ENCODE measurements around the gene DPYD. TPM values are rescaled to one million over a fixed set of nuclear protein-coding genes. Genes with fewer than 3 reads are reported as not detected.

DPYD gene
- total RNA-seq, 1 experiment from 2014 or later: 7.0 TPM

- H3K4me3 Mint-ChIP-seq (ENCODE audit: unreplicated experiment): no peak overlapping the region
- TF ChIP-seq CTCF (IDR thresholded peaks at IDR 0.05; ENCODE audit: insufficient read depth in 1 of 2, low read depth in 1 of 2, low read length in 1 of 2, severe bottlenecking in 1 of 2, unreplicated experiment in 1 of 2): no peak
- no peak overlapping the region for H3K27ac Mint-ChIP-seq (ENCODE audit: unreplicated experiment)
- Histone ChIP-seq H3K9me3 (no peaks in the 10 kb centered on the region), H3K4me3 (ENCODE audit: low read depth, low read length) (no peak overlapping the region), H3K27me3 (replicated peaks; ENCODE audit: control insufficient read depth, insufficient read depth, low read length) (no peaks in the 10 kb centered on the region), H3K36me3 (ENCODE audit: control insufficient read depth, insufficient read depth, low read length) (no peaks in the 10 kb centered on the region), H3K4me1 (no peaks in the 10 kb centered on the region)
- DNase-seq: no peak
- no peaks in the 10 kb centered on the region for H3K9me3 Mint-ChIP-seq (ENCODE audit: unreplicated experiment)
- BruUV-seq (replicated peaks): no TSS peak
- H3K36me3 Mint-ChIP-seq (ENCODE audit: insufficient read depth, unreplicated experiment): no peaks in the 10 kb centered on the region
- intact Hi-C loops (cut with micrococcal nuclease; ENCODE audit: unreplicated experiment): no loop called here
- CTCF ChIA-PET: no interaction called here
- peaks cover 18% of the 10 kb centered on the region for H3K4me1 Mint-ChIP-seq (ENCODE audit: low read depth, unreplicated experiment)
- POLR2A ChIA-PET: no interaction called here
- no peaks in the 10 kb centered on the region for H3K27me3 Mint-ChIP-seq (ENCODE audit: insufficient read depth, unreplicated experiment)
Measured at GRCh38 chr1:97500760-97501159, 420.1 kb downstream of the DPYD start.

DNA sequence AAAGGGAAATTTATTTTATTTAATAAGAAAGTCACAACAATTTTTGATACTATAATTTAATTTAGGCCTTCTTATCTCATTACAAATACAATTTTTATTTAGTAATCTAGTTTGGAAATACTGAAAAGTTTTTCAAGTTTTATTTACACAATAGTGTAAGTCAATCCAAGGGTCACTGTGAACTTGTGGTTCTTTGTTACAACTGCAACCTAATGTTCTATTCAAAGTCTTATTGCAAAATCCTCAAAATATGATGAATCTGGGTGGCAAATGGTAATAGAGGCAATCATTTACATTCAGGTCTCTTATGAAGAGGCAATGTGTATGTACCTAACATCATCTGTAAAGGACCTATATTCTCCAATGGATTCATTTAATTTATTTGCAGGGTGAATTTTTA, 421.2 kb downstream of the DPYD start:
- no peaks in the 10 kb centered on the region for H3K36me3 ChIP-seq (ENCODE audit: control insufficient read depth, insufficient read depth, low read length)
- TF ChIP-seq CTCF (IDR thresholded peaks at IDR 0.05; ENCODE audit: insufficient read depth in 1 of 2, low read depth in 1 of 2, low read length in 1 of 2, severe bottlenecking in 1 of 2, unreplicated experiment in 1 of 2): no peak
- no peaks in the 10 kb centered on the region for H3K4me1 ChIP-seq
- H3K27me3 ChIP-seq (replicated peaks; ENCODE audit: control insufficient read depth, insufficient read depth, low read length): no peaks in the 10 kb centered on the region
- Mint-ChIP-seq H3K9me3 (ENCODE audit: unreplicated experiment) (no peaks in the 10 kb centered on the region), H3K27ac (ENCODE audit: unreplicated experiment) (no peak overlapping the region), H3K27me3 (ENCODE audit: insufficient read depth, unreplicated experiment) (no peaks in the 10 kb centered on the region), H3K4me1 (ENCODE audit: low read depth, unreplicated experiment) (peaks cover 14% of the 10 kb centered on the region), H3K36me3 (ENCODE audit: insufficient read depth, unreplicated experiment) (no peaks in the 10 kb centered on the region), H3K4me3 (ENCODE audit: unreplicated experiment) (no peak overlapping the region)
- CTCF ChIA-PET: no interaction called here
- POLR2A ChIA-PET: no interaction called here
- intact Hi-C loops (cut with micrococcal nuclease; ENCODE audit: unreplicated experiment): no loop called here
- H3K4me3 ChIP-seq (ENCODE audit: low read depth, low read length): no peak overlapping the region
- BruUV-seq (replicated peaks): no TSS peak
- no peaks in the 10 kb centered on the region for H3K9me3 ChIP-seq
- no peak for DNase-seq

GRCh38 chr1:97489834-97490233, 431.0 kb downstream of the DPYD start:
- no TSS peak for BruUV-seq (replicated peaks)
- CTCF ChIA-PET: no interaction called here

More at GRCh38 chr1:97489834-97490233, 431.0 kb downstream of the DPYD start:
- POLR2A ChIA-PET: no interaction called here
- no peak for TF ChIP-seq CTCF (IDR thresholded peaks at IDR 0.05; ENCODE audit: insufficient read depth in 1 of 2, low read depth in 1 of 2, low read length in 1 of 2, severe bottlenecking in 1 of 2, unreplicated experiment in 1 of 2)
- no peaks in the 10 kb centered on the region for H3K27me3 Mint-ChIP-seq (ENCODE audit: insufficient read depth, unreplicated experiment)
- Histone ChIP-seq H3K4me3 (ENCODE audit: low read depth, low read length) (no peak overlapping the region), H3K4me1 (no peaks in the 10 kb centered on the region), H3K36me3 (ENCODE audit: control insufficient read depth, insufficient read depth, low read length) (no peaks in the 10 kb centered on the region), H3K27me3 (replicated peaks; ENCODE audit: control insufficient read depth, insufficient read depth, low read length) (no peaks in the 10 kb centered on the region), H3K9me3 (no peaks in the 10 kb centered on the region)
- no peak overlapping the region for H3K4me3 Mint-ChIP-seq (ENCODE audit: unreplicated experiment)
- H3K36me3 Mint-ChIP-seq (ENCODE audit: insufficient read depth, unreplicated experiment): no peaks in the 10 kb centered on the region
- no peaks in the 10 kb centered on the region for H3K4me1 Mint-ChIP-seq (ENCODE audit: low read depth, unreplicated experiment)
- H3K27ac Mint-ChIP-seq (ENCODE audit: unreplicated experiment): no peak overlapping the region
- intact Hi-C loops (cut with micrococcal nuclease; ENCODE audit: unreplicated experiment): no loop called here
- H3K9me3 Mint-ChIP-seq (ENCODE audit: unreplicated experiment): no peaks in the 10 kb centered on the region
- DNase-seq: no peak
